ENCODE data around the gene PLEKHG7. TPM values are rescaled to one million over a fixed set of nuclear protein-coding genes. Genes with fewer than 3 reads are reported as not detected.

PLEKHG7 gene
- total and polyA plus RNA-seq, 10 of the 15 experiments (the other 5 are each of a cell fraction or from before 2014, with no cell fraction given), result 0.16 to 1.3 (median 0.65) TPM; not detected in 1

GRCh38 chr12:92757597-92758121 lies 54.9 kb downstream of the PLEKHG7 start:
- SMC1A ChIA-PET (ENCODE audit: uncharacterized antibody, unreplicated experiment), result interaction anchor here (1.2 to 2.2 kb wide), 2 partner anchors 12 to 19 kb away, joined by 4 to 6 read pairs; no protein-coding TSS in a partner anchor
- Histone ChIP-seq H3K27me3 (replicated peaks in 1 of 2; ENCODE audit: control insufficient read depth in 2 of 2, insufficient read depth in 2 of 2, low read length in 1 of 2) (no peaks in the 10 kb centered on the region), H3K9me3 (replicated peaks; ENCODE audit: control insufficient read depth, insufficient read depth, low read length) (no peaks in the 10 kb centered on the region), H3K79me2 (ENCODE audit: control insufficient read depth, insufficient read depth, low read length) (no peaks in the 10 kb centered on the region), H4K20me1 (ENCODE audit: control insufficient read depth, insufficient read depth) (no peaks in the 10 kb centered on the region), H3K9ac (ENCODE audit: control insufficient read depth, insufficient read depth, low read length) (no peak overlapping the region), H3K4me3 (no peak overlapping the region), H2AFZ (ENCODE audit: control insufficient read depth, low read depth, low read length) (no peak overlapping the region; the same call in 1 of the 2 replicates), H3K36me3 (ENCODE audit: control insufficient read depth in 2 of 2, insufficient read depth in 2 of 2, low read length in 1 of 2) (no peaks in the 10 kb centered on the region), H3K4me1 (ENCODE audit: control insufficient read depth, insufficient read depth, low read length) (no peaks in the 10 kb centered on the region; the same call in 1 of the 2 replicates), H3K4me2 (ENCODE audit: control insufficient read depth, insufficient read depth) (no peak overlapping the region), H3K27ac (ENCODE audit: control insufficient read depth, insufficient read depth) (no peak overlapping the region)
- ATAC-seq (no peak; the same call in 2 of the 3 replicates), FAIRE-seq (no peak), DNase-seq (ENCODE audit: low read depth, low spot score) (no peak)
- BruUV-seq (replicated peaks), result no TSS peak
- 67% methylated on average over 5 of the region's 5 CpGs for WGBS (ENCODE audit: insufficient coverage, insufficient replicate concordance, low lambda C conversion rate, missing lambda C conversion rate)
- TF ChIP-seq ZNF687 (IDR thresholded peaks at IDR 0.05), result 0 out of 2 replicates have a peak, but pooled peaks have one; percentile 30
- TF ChIP-seq FOXM1 (IDR thresholded peaks at IDR 0.05; ENCODE audit: low read depth, low read length), result no peak
- CTCF ChIA-PET, result interaction anchor here (0.6 kb wide), 1 partner anchor 167 kb away, joined by 4 read pairs; no protein-coding TSS in a partner anchor
- intact Hi-C loops (cut with micrococcal nuclease; ENCODE audit: unreplicated experiment) (no loop called here), in situ Hi-C loops (cut with MboI) (no loop called here)
- RAD21 ChIA-PET (ENCODE audit: unreplicated experiment), result no interaction called here
- POLR2A ChIA-PET, result no interaction called here
